ENCODE results near the gene AZU1.

AZU1 gene

GRCh38 chr19:827710-828321 is at the start of gene AZU1:
Gene AZU1, plus strand, starts transcription at chr19:827837. Its CDS starts 10 bp downstream, at chr19:827847.
- no peak for DNase-seq (ENCODE audit: insufficient read length, low spot score)
- no peak for FAIRE-seq
- TF ChIP-seq, protein P1, sequence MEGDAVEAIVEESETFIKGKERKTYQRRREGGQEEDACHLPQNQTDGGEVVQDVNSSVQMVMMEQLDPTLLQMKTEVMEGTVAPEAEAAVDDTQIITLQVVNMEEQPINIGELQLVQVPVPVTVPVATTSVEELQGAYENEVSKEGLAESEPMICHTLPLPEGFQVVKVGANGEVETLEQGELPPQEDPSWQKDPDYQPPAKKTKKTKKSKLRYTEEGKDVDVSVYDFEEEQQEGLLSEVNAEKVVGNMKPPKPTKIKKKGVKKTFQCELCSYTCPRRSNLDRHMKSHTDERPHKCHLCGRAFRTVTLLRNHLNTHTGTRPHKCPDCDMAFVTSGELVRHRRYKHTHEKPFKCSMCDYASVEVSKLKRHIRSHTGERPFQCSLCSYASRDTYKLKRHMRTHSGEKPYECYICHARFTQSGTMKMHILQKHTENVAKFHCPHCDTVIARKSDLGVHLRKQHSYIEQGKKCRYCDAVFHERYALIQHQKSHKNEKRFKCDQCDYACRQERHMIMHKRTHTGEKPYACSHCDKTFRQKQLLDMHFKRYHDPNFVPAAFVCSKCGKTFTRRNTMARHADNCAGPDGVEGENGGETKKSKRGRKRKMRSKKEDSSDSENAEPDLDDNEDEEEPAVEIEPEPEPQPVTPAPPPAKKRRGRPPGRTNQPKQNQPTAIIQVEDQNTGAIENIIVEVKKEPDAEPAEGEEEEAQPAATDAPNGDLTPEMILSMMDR (IDR thresholded peaks at IDR 0.05; ENCODE audit: insufficient read depth, missing control alignments), result no peak

GRCh38 chr19:778910-779653 is 48.6 kb upstream of the AZU1 start:
- TF ChIP-seq, protein P1 (IDR thresholded peaks at IDR 0.05; ENCODE audit: insufficient read depth, missing control alignments), result no peak
- no peak for DNase-seq (ENCODE audit: insufficient read length, low spot score)
- FAIRE-seq, result no peak

DNA sequence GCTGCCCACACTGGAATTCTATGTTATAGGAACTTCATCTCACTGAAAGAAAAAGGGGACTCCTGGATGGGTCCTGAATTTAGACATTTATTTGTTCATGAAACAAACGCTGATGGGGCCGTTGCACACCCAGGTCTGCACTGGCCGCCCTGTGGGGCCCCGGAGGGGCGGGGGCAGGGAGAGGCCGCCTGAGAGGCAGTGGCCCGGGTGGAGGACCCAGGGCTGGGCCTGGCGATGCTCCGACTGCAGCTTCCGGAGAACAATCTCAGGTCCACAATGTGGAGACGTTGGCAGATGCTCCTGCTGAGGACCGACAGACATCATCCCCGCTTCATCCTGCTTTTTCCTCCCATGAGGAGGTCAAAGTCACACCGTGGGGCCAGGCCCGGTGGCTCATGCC is 46.7 kb upstream of the AZU1 start:
- no peak for FAIRE-seq
- DNase-seq (ENCODE audit: insufficient read length, low spot score), result no peak
- TF ChIP-seq, protein P1 (IDR thresholded peaks at IDR 0.05; ENCODE audit: insufficient read depth, missing control alignments), result no peak

DNA sequence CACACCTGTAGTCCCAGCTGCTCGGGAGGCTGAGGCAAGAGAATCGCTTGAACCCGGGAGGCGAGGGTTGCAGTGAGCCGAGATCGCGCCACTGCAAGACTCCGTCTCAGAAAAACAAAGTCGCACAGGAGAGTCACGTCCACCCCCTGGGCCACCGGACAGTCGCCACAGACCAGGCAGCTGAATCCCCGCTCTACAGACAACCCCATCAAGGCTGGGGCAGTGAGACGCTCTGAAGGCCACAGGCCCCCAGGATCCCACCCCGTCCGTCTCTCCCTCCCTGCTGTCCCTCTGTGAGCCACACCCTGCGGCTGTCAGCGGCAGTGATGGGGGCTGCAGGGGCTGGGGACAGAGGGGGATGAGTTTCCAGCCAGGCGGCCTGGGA is 45.8 kb upstream of the AZU1 start:
- TF ChIP-seq, protein P1 (IDR thresholded peaks at IDR 0.05; ENCODE audit: insufficient read depth, missing control alignments), result no peak
- FAIRE-seq (no peak), DNase-seq (ENCODE audit: insufficient read length, low spot score) (no peak)

DNA sequence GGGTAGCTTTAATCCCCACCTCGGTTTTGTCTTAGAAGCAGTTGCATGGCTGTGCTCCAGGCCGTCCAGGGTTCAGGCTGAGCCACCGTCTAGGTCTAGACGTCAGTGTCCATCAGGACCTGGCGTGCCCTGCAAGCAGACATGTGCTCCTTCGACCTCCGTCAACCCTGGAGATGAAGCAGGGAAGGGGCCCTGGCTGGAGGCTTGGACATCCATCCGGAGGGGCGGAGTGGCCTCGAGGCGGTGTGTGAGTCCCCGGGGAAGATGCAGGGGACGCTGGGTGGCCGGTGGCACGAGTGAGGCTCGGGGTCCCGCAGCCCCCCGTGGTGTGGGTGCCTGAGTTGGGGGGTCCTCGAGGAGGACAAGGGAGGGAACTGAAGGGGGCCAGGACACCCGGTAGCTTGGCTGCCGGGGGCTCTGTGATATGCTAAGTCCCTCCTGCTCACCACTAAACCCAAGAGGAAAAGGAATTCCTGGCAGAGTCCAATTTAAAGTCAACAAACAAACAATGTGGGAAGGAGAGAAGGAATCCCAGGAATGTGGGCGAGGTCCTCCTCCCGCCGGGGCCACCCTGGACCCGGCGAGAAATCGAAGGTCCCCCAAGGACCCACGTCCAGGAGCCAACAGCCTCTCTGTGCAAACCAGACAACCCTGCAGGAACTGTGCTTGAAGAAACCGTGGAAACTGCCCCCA is 45.3 kb upstream of the AZU1 start:
- FAIRE-seq (no peak), DNase-seq (ENCODE audit: insufficient read length, low spot score) (no peak)
- TF ChIP-seq, protein P1 (IDR thresholded peaks at IDR 0.05; ENCODE audit: insufficient read depth, missing control alignments), result no peak

- DNase-seq (ENCODE audit: insufficient read length, low spot score), result no peak
- no peak for FAIRE-seq
- TF ChIP-seq, protein P1 (IDR thresholded peaks at IDR 0.05; ENCODE audit: insufficient read depth, missing control alignments), result no peak
Observed at GRCh38 chr19:782878-783668, 44.6 kb upstream of the AZU1 start.

All from D721Med (cell line).